Fibroblast of lung (primary cell): ENCODE measurements around the gene NUB1. TPM values are rescaled to one million over a fixed set of nuclear protein-coding genes. Genes with fewer than 3 reads are reported as not detected.

ENCODE experiments used
- DNase-seq, 2 donors: peaks; one replicate each; pipeline versions ENCODE4 v3.0.0 to v3.0.0-alpha.2; 2010; ENCODE audit warnings: low read depth in 2 of 2
- H2AFZ ChIP-seq: 2 replicates; pipeline ENCODE4 v1.5.1; 2012; ENCODE audit warnings: low read length, control low read depth, inconsistent platforms
- H3K27ac ChIP-seq: 2 replicates; pipeline ENCODE4 v1.5.1; 2011; ENCODE audit warnings: low read length, control low read depth; ENCODE audit not compliant: insufficient read depth
- H3K27me3 ChIP-seq: 2 replicates; pipeline ENCODE4 v1.5.1; 2011; ENCODE audit warnings: mild to moderate bottlenecking, low read length; ENCODE audit not compliant: control insufficient read depth, insufficient read depth
- H3K36me3 ChIP-seq: 2 replicates; pipeline ENCODE4 v1.5.1; 2011; ENCODE audit warnings: low read length; ENCODE audit not compliant: control insufficient read depth, insufficient read depth
- H3K4me1 ChIP-seq: 2 replicates; pipeline ENCODE4 v1.5.1; 2011; ENCODE audit warnings: low read length; ENCODE audit not compliant: control insufficient read depth, insufficient read depth; ENCODE audit errors: extremely low read depth
- H3K4me2 ChIP-seq: 2 replicates; pipeline ENCODE4 v1.5.1; 2011; ENCODE audit warnings: low read length, control low read depth; ENCODE audit not compliant: insufficient read depth; ENCODE audit errors: extremely low read depth
- H3K4me3 ChIP-seq, 4 experiments: fragments of 200-600 bp in 1 of 4; sonication (generic) in 1 of 4; replicated peaks in 1 of 4; 2 replicates each; pipeline ENCODE4 v1.5.1; 2011 to 2016; ENCODE audit warnings: low read length in 4 of 4, low read depth in 3 of 4, mild to moderate bottlenecking in 3 of 4, control low read depth in 2 of 4, inconsistent platforms in 1 of 4, mixed read lengths in 1 of 4; ENCODE audit not compliant: insufficient read depth in 1 of 4; ENCODE audit errors: control extremely low read depth in 1 of 4
- H3K79me2 ChIP-seq: 2 replicates; pipeline ENCODE4 v1.5.1; 2012; ENCODE audit warnings: mild to moderate bottlenecking, low read length, inconsistent platforms; ENCODE audit not compliant: control insufficient read depth, insufficient read depth
- H3K9ac ChIP-seq: 2 replicates; pipeline ENCODE4 v1.5.1; 2011; ENCODE audit warnings: mild to moderate bottlenecking, low read length, control low read depth; ENCODE audit not compliant: insufficient read depth
- H3K9me3 ChIP-seq: 2 replicates; pipeline ENCODE4 v1.5.1; 2012; ENCODE audit warnings: low read depth, low read length; ENCODE audit not compliant: control insufficient read depth, insufficient read depth
- H4K20me1 ChIP-seq: 2 replicates; pipeline ENCODE4 v1.5.1; 2011; ENCODE audit warnings: low read length; ENCODE audit not compliant: control insufficient read depth, insufficient read depth; ENCODE audit errors: extremely low read depth
- EZH2 ChIP-seq: IDR thresholded peaks from 2 replicates; pipeline ENCODE4 v1.5.1; 2012; ENCODE audit warnings: low read length, control low read depth, mild to moderate bottlenecking; ENCODE audit errors: missing control alignments
- polyA plus RNA-seq, 2 donors: library from polyadenylated mRNA; depleted of rRNA in 1 of 2; stranded (reverse) in 1 of 2; unstranded in 1 of 2; fragments of >200 nt; gene quantifications; 2 replicates each; pipeline ENCODE4 v1.2.1, GENCODE V29; 2011 to 2012; ENCODE audit warnings: missing spikeins in 1 of 2
- total RNA-seq: library from RNA; depleted of rRNA; stranded (reverse); fragments of >200 nt; gene quantifications from 2 replicates; pipeline ENCODE4 v1.2.1, GENCODE V29; 2014
- TF ChIP-seq, protein P1 (sequence below), 2 donors: IDR thresholded peaks in 1 of 2; conservative IDR thresholded peaks in 1 of 2; 1 replicate in 1 of 2; 2 replicates in 1 of 2; pipeline ENCODE4 v1.5.1; 2011 to 2012; ENCODE audit warnings: low read length in 2 of 2, control low read depth in 1 of 2, inconsistent platforms in 1 of 2, low read depth in 1 of 2, mild to moderate bottlenecking in 1 of 2

Gene NUB1
- total and polyA plus RNA-seq, 2 donors (not counting 1 experiment from before 2014, with no cell fraction given) = 44.4 to 77.7 TPM

DNA sequence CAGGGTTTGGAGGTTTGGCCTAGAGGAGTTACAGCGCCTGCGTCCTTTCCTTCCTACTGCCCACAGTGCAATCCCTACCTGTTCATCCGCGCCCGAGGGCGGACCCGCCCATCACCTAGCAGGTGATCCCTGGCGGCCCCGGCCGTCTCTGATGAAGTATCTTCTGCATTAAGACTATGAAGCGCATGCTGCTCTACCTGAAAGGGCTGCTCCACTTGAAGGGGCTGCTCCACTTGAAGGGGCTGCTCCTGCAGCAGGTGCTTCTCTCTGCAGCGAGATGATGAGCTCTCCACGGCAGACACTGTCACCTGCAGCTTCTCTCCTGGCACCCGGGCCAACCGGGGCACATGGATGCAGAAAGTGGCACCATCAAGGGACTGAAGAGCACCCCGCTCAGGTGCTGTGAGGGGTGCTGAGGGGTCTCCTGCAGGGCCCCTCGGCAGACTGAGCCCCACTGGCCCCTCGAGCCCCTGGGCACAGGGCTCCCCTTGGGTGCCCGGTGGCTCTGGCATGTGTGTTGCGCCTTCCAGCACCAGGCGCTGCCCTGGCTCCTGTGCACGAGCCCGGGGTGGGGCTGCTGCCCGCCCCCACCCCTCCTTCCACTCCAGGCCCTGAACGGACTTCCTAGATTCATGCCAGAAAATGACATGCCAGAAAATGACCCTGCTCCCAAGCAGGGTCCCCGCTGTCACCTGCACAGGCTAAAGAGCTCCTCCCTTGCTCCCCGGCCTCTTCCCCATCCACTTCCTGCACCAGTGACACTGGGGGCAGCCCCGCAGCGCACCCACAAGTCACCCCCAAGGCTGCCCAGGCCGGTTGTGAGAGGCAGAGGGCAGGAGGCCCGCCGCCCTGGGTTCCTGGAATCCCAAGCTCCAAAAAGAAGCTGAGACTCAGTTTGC, 38.8 kb downstream of the NUB1 start:
- Histone ChIP-seq H3K27ac (no peak overlapping the region), H3K79me2 (no peaks in the 10 kb centered on the region)

DNA sequence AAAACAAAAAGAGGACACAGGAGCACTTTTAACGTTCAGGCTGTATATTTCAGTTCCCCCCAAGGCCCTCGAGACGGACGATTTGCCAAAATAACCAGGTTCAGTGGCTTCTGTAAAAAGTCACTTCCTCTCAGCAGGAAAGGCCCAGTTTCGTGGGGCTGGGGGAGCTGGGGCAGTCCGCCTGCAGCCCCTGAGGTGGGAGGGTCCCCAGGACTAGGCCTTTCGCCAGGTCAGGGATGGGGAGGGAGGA, 39.4 kb downstream of the NUB1 start:
- TF ChIP-seq, protein P1, sequence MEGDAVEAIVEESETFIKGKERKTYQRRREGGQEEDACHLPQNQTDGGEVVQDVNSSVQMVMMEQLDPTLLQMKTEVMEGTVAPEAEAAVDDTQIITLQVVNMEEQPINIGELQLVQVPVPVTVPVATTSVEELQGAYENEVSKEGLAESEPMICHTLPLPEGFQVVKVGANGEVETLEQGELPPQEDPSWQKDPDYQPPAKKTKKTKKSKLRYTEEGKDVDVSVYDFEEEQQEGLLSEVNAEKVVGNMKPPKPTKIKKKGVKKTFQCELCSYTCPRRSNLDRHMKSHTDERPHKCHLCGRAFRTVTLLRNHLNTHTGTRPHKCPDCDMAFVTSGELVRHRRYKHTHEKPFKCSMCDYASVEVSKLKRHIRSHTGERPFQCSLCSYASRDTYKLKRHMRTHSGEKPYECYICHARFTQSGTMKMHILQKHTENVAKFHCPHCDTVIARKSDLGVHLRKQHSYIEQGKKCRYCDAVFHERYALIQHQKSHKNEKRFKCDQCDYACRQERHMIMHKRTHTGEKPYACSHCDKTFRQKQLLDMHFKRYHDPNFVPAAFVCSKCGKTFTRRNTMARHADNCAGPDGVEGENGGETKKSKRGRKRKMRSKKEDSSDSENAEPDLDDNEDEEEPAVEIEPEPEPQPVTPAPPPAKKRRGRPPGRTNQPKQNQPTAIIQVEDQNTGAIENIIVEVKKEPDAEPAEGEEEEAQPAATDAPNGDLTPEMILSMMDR (conservative IDR thresholded peaks at IDR 0.05 in 1 of 2, IDR thresholded peaks at IDR 0.05 in 1 of 2; ENCODE audit: low read depth in 1 of 2, low read length in 2 of 2) = no peak
- no peak for TF ChIP-seq EZH2
- no peak for DNase-seq
- H3K79me2 ChIP-seq = no peaks in the 10 kb centered on the region
- no peak overlapping the region for H3K4me2 ChIP-seq
- no peak overlapping the region for H3K4me3 ChIP-seq
- no peaks in the 10 kb centered on the region for H3K4me1 ChIP-seq
- H2AFZ ChIP-seq = no peak overlapping the region
- peaks cover 22% of the 10 kb centered on the region for H3K27me3 ChIP-seq
- no peak overlapping the region for H3K9ac ChIP-seq
- no peaks in the 10 kb centered on the region for H3K36me3 ChIP-seq
- no peaks in the 10 kb centered on the region for H4K20me1 ChIP-seq
- no peak overlapping the region for H3K27ac ChIP-seq
- H3K9me3 ChIP-seq = no peaks in the 10 kb centered on the region

More for the DNA sequence above, 38.8 kb downstream of the NUB1 start:
- no peak overlapping the region for H2AFZ ChIP-seq
- TF ChIP-seq EZH2 = no peak
- TF ChIP-seq, protein P1 (conservative IDR thresholded peaks at IDR 0.05 in 1 of 2, IDR thresholded peaks at IDR 0.05 in 1 of 2; ENCODE audit: low read depth in 1 of 2, low read length in 2 of 2) = no peak
- H3K9ac ChIP-seq = no peak overlapping the region
- H4K20me1 ChIP-seq = no peaks in the 10 kb centered on the region
- no peak for DNase-seq
- peaks cover 22% of the 10 kb centered on the region for H3K27me3 ChIP-seq
- H3K4me1 ChIP-seq = no peaks in the 10 kb centered on the region
- no peaks in the 10 kb centered on the region for H3K36me3 ChIP-seq
- H3K4me2 ChIP-seq = no peak overlapping the region
- H3K9me3 ChIP-seq = no peaks in the 10 kb centered on the region
- no peak overlapping the region for H3K4me3 ChIP-seq

DNA sequence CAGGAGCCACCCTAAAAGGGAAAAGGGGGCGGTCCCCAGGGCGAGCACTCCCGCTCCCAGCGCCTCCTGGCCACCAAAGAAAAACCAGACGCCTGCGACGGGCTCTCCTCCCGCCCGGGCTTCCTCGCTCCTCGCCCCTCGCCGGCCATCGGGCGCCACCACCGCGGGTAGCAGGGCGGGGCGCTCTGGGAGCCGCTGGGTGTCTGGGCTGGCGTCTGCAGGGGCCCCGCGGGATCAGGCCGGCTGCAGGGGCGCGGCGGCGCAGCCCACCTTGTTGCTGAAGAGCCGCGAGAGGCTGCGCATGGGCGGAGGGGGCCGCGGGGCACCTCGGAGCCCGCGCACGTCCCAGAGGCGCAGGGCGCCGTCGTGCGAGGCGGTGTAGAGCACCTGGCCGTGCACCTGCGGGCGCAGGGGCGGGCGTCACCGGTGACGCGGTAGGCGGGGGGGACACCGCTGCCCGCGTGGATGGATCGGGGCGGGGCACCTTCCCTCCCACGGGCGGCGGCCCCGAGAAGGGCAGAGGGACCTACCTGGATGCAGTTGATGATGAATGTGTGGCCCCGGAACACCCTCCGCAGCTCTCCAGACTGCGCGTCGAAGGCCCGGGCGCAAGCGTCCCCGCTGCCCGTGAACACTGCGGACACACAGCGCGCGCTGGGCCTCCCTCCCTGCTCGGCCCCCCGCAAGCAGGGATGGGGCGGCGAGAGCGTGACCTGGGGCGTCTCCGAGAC, 39.9 kb downstream of the NUB1 start:
- H2AFZ ChIP-seq = no peak overlapping the region
- peaks cover 22% of the 10 kb centered on the region for H3K27me3 ChIP-seq
- no peaks in the 10 kb centered on the region for H4K20me1 ChIP-seq
- no peaks in the 10 kb centered on the region for H3K79me2 ChIP-seq
- no peak overlapping the region for H3K4me3 ChIP-seq
- H3K9me3 ChIP-seq = no peaks in the 10 kb centered on the region
- H3K4me1 ChIP-seq = no peaks in the 10 kb centered on the region
- H3K9ac ChIP-seq = no peak overlapping the region
- no peak overlapping the region for H3K27ac ChIP-seq
- H3K4me2 ChIP-seq = no peak overlapping the region
- TF ChIP-seq EZH2 = peak; percentile 67
- TF ChIP-seq, protein P1 (conservative IDR thresholded peaks at IDR 0.05 in 1 of 2, IDR thresholded peaks at IDR 0.05 in 1 of 2; ENCODE audit: low read depth in 1 of 2, low read length in 2 of 2) = no peak
- H3K36me3 ChIP-seq = no peaks in the 10 kb centered on the region
- no peak for DNase-seq
